ENCODE measurements around the gene F11. TPM values are rescaled to one million over a fixed set of nuclear protein-coding genes. Genes with fewer than 3 reads are reported as not detected.

Gene F11
- not detected for total RNA-seq

- Mint-ChIP-seq H3K9me3 (peaks cover 0 to 2% of the 10 kb centered on the region in 2 donors), H3K27me3 (ENCODE audit: low read depth) (peaks cover 37% of the 10 kb centered on the region), H3K4me1 (ENCODE audit: low read depth) (no peaks in the 10 kb centered on the region), H3K36me3 (ENCODE audit: insufficient read depth in 2 of 2) (no peaks in the 10 kb centered on the region), H3K27ac (no peak within 1 kb of the TSS), H3K4me3 (no peak within 1 kb of the TSS)
- DNase-seq: no peak
- no peak for ATAC-seq (replicated peaks in 1 of 2)
These were observed at the start of gene F11 for GRCh38 chr4:186265683-186266652. TSS of gene F11 (plus strand) at chr4:186266189. CDS start at chr4:186267137, 948 bp downstream.

- ATAC-seq (replicated peaks in 1 of 2) (no peak), DNase-seq (no peak)
- no peaks in the 10 kb centered on the region for H3K4me1 Mint-ChIP-seq (ENCODE audit: low read depth)
- no peaks in the 10 kb centered on the region for H3K27me3 Mint-ChIP-seq (ENCODE audit: low read depth)
- H3K4me3 Mint-ChIP-seq: no peak overlapping the region
- peaks cover 2% of the 10 kb centered on the region in 2 donors for H3K36me3 Mint-ChIP-seq (ENCODE audit: insufficient read depth in 2 of 2)
- H3K9me3 Mint-ChIP-seq: peaks cover 0 to 1% of the 10 kb centered on the region in 2 donors
- no peak overlapping the region for H3K27ac Mint-ChIP-seq
These were observed 49.4 kb upstream of the F11 start for GRCh38 chr4:186216465-186217024.

- Mint-ChIP-seq H3K4me3 (no peak overlapping the region), H3K27ac (no peak overlapping the region), H3K9me3 (peaks cover 0 to 1% of the 10 kb centered on the region in 2 donors), H3K4me1 (ENCODE audit: low read depth) (no peaks in the 10 kb centered on the region), H3K36me3 (ENCODE audit: insufficient read depth in 2 of 2) (peaks cover 2% of the 10 kb centered on the region in 2 donors), H3K27me3 (ENCODE audit: low read depth) (no peaks in the 10 kb centered on the region)
- ATAC-seq (replicated peaks in 1 of 2) (no peak), DNase-seq (no peak)
These were observed 48.2 kb upstream of the F11 start for GRCh38 chr4:186217733-186218293.

GRCh38 chr4:186221624-186222023, 44.4 kb upstream of the F11 start:
- Mint-ChIP-seq H3K36me3 (ENCODE audit: insufficient read depth in 2 of 2) (peaks cover 20% of the 10 kb centered on the region in 2 donors), H3K27me3 (ENCODE audit: low read depth) (no peaks in the 10 kb centered on the region), H3K4me1 (ENCODE audit: low read depth) (no peaks in the 10 kb centered on the region), H3K9me3 (peaks cover 6 to 17% of the 10 kb centered on the region in 2 donors), H3K4me3 (no peak overlapping the region), H3K27ac (no peak overlapping the region)
- DNase-seq: no peak
- ATAC-seq (replicated peaks in 1 of 2): no peak

- ATAC-seq (replicated peaks in 1 of 2): no peak
- H3K9me3 Mint-ChIP-seq: peaks cover 6 to 20% of the 10 kb centered on the region in 2 donors
- no peak for DNase-seq
These were observed 40.1 kb upstream of the F11 start for GRCh38 chr4:186225848-186226247.

GRCh38 chr4:186226521-186227189, 39.3 kb upstream of the F11 start:
- ATAC-seq (replicated peaks in 1 of 2) (no peak), DNase-seq (no peak)
- no peaks in the 10 kb centered on the region for H3K4me1 Mint-ChIP-seq (ENCODE audit: low read depth)
- H3K36me3 Mint-ChIP-seq (ENCODE audit: insufficient read depth in 2 of 2): peaks cover 17 to 21% of the 10 kb centered on the region in 2 donors
- H3K27ac Mint-ChIP-seq: no peak overlapping the region
- H3K9me3 Mint-ChIP-seq: peaks cover 6 to 20% of the 10 kb centered on the region in 2 donors
- no peak overlapping the region for H3K4me3 Mint-ChIP-seq
- H3K27me3 Mint-ChIP-seq (ENCODE audit: low read depth): no peaks in the 10 kb centered on the region

More at GRCh38 chr4:186225848-186226247, 40.1 kb upstream of the F11 start:
- Mint-ChIP-seq H3K27me3 (ENCODE audit: low read depth) (no peaks in the 10 kb centered on the region), H3K27ac (peak overlapping the region; percentile 20), H3K36me3 (ENCODE audit: insufficient read depth in 2 of 2) (peaks cover 20 to 23% of the 10 kb centered on the region in 2 donors), H3K4me1 (ENCODE audit: low read depth) (no peaks in the 10 kb centered on the region), H3K4me3 (no peak overlapping the region)

- ATAC-seq (replicated peaks in 1 of 2): no peak
- Mint-ChIP-seq H3K27ac (no peak within 1 kb of the TSS), H3K27me3 (ENCODE audit: low read depth) (no peaks in the 10 kb centered on the region), H3K9me3 (peaks cover 6 to 20% of the 10 kb centered on the region in 2 donors), H3K36me3 (ENCODE audit: insufficient read depth in 2 of 2) (peaks cover 17 to 21% of the 10 kb centered on the region in 2 donors), H3K4me1 (ENCODE audit: low read depth) (no peaks in the 10 kb centered on the region), H3K4me3 (no peak within 1 kb of the TSS)
- no peak for DNase-seq
These were observed 38.8 kb upstream of the F11 start, which contains the start of gene KLKB1 for GRCh38 chr4:186227221-186227620. TSS of gene KLKB1 (plus strand) at chr4:186227507. CDS start at chr4:186228196, 689 bp downstream.

GRCh38 chr4:186227744-186228513, 38.1 kb upstream of the F11 start:
- H3K36me3 Mint-ChIP-seq (ENCODE audit: insufficient read depth in 2 of 2): peaks cover 17 to 20% of the 10 kb centered on the region in 2 donors
- ATAC-seq (replicated peaks in 1 of 2): no peak
- DNase-seq: no peak
- H3K4me1 Mint-ChIP-seq (ENCODE audit: low read depth): no peaks in the 10 kb centered on the region
- H3K27ac Mint-ChIP-seq: no peak overlapping the region
- peaks cover 5 to 19% of the 10 kb centered on the region in 2 donors for H3K9me3 Mint-ChIP-seq
- H3K4me3 Mint-ChIP-seq: no peak overlapping the region
- H3K27me3 Mint-ChIP-seq (ENCODE audit: low read depth): no peaks in the 10 kb centered on the region

GRCh38 chr4:186228514-186228894, 37.5 kb upstream of the F11 start:
- H3K4me1 Mint-ChIP-seq (ENCODE audit: low read depth): no peaks in the 10 kb centered on the region
- H3K9me3 Mint-ChIP-seq: peaks cover 4 to 15% of the 10 kb centered on the region in 2 donors
- peaks cover 12 to 16% of the 10 kb centered on the region in 2 donors for H3K36me3 Mint-ChIP-seq (ENCODE audit: insufficient read depth in 2 of 2)
- no peak overlapping the region for H3K27ac Mint-ChIP-seq
- no peak overlapping the region for H3K4me3 Mint-ChIP-seq
- H3K27me3 Mint-ChIP-seq (ENCODE audit: low read depth): no peaks in the 10 kb centered on the region
- DNase-seq (no peak), ATAC-seq (replicated peaks in 1 of 2) (no peak)

- DNase-seq (no peak), ATAC-seq (replicated peaks in 1 of 2) (no peak)
- no peak overlapping the region for H3K4me3 Mint-ChIP-seq
- no peaks in the 10 kb centered on the region for H3K36me3 Mint-ChIP-seq (ENCODE audit: insufficient read depth in 2 of 2)
- H3K27me3 Mint-ChIP-seq (ENCODE audit: low read depth): no peaks in the 10 kb centered on the region
- H3K27ac Mint-ChIP-seq: no peak overlapping the region
- no peaks in the 10 kb centered on the region for H3K9me3 Mint-ChIP-seq
- no peaks in the 10 kb centered on the region for H3K4me1 Mint-ChIP-seq (ENCODE audit: low read depth)
These were observed 31.6 kb upstream of the F11 start for GRCh38 chr4:186234367-186234766.

- H3K27ac Mint-ChIP-seq: no peak overlapping the region
- no peak for ATAC-seq (replicated peaks in 1 of 2)
These were observed 29.9 kb upstream of the F11 start for GRCh38 chr4:186236126-186236525.

GRCh38 chr4:186240452-186240847, 25.5 kb upstream of the F11 start:
- no peaks in the 10 kb centered on the region for H3K36me3 Mint-ChIP-seq (ENCODE audit: insufficient read depth in 2 of 2)
- no peak for DNase-seq
- H3K9me3 Mint-ChIP-seq: peaks cover 0 to under 1% of the 10 kb centered on the region in 2 donors
- no peaks in the 10 kb centered on the region for H3K4me1 Mint-ChIP-seq (ENCODE audit: low read depth)
- no peak overlapping the region for H3K27ac Mint-ChIP-seq
- ATAC-seq (replicated peaks in 1 of 2): no peak
- H3K4me3 Mint-ChIP-seq: no peak overlapping the region
- no peaks in the 10 kb centered on the region for H3K27me3 Mint-ChIP-seq (ENCODE audit: low read depth)

More at GRCh38 chr4:186236126-186236525, 29.9 kb upstream of the F11 start:
- Mint-ChIP-seq H3K9me3 (no peaks in the 10 kb centered on the region), H3K4me1 (ENCODE audit: low read depth) (no peaks in the 10 kb centered on the region), H3K36me3 (ENCODE audit: insufficient read depth in 2 of 2) (no peaks in the 10 kb centered on the region), H3K4me3 (no peak overlapping the region), H3K27me3 (ENCODE audit: low read depth) (no peaks in the 10 kb centered on the region)
- DNase-seq: no peak

All from activated T-cell treated with anti-CD3 and anti-CD28 coated beads, Interleukin-2, amount 50 U/mL, for 72 hours (primary cell).